ENCODE results near the gene CDC42BPA.

DNA sequence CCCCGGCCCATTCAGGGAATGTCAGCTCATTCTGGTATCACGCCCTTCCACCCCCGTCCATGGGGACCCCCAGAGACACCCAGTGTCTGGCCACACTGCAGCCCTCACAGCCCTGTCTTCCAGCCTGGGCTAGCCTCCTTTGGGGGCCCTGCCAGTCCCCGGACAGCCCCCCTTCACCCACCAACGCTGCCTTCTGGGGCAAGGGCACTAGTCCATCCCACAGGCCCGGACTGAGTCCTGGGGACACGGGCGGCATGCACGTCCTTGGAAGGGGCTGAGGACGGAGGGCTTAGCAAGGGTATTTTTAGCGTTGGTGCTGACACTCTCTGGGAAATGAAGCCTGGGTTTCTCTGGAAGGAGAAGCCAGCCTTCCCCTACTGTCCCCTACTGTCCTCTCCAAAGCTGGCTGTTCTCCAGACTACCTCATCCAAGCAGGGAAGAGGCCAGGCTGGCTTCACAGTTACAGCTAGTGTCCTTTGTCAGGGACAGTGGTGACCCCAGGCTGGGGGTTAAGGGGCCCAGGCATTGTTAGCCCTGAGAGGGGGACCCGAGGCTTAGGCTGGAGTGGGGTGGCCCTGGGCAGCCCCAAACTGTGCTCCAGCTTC is 338.7 kb downstream of the CDC42BPA start:
- TF ChIP-seq, protein P1, sequence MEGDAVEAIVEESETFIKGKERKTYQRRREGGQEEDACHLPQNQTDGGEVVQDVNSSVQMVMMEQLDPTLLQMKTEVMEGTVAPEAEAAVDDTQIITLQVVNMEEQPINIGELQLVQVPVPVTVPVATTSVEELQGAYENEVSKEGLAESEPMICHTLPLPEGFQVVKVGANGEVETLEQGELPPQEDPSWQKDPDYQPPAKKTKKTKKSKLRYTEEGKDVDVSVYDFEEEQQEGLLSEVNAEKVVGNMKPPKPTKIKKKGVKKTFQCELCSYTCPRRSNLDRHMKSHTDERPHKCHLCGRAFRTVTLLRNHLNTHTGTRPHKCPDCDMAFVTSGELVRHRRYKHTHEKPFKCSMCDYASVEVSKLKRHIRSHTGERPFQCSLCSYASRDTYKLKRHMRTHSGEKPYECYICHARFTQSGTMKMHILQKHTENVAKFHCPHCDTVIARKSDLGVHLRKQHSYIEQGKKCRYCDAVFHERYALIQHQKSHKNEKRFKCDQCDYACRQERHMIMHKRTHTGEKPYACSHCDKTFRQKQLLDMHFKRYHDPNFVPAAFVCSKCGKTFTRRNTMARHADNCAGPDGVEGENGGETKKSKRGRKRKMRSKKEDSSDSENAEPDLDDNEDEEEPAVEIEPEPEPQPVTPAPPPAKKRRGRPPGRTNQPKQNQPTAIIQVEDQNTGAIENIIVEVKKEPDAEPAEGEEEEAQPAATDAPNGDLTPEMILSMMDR (IDR thresholded peaks at IDR 0.05): no peak
- TF ChIP-seq POLR2AphosphoS5 (IDR thresholded peaks at IDR 0.05): no peak

Data from stomach (tissue), 4 donors.